Stomach (tissue), 4 donors: Measurements from ENCODE around the gene WSCD1.

ENCODE experiments used
- CTCF ChIP-seq, 7 experiments: fragments of 450-650 bp in 4 of 7; fragments of 200-600 bp in 3 of 7; sonication (generic) in 3 of 7; IDR thresholded peaks; one replicate each; pipeline ENCODE4 v1.5.1; 2016 to 2019; ENCODE audit warnings: antibody characterized with exemption in 7 of 7, control low read depth in 2 of 7, mild to moderate bottlenecking in 1 of 7
- POLR2A ChIP-seq, 4 donors: fragments of 450-650 bp; IDR thresholded peaks; one replicate each; pipeline ENCODE4 v1.6.1; 2016; ENCODE audit warnings: antibody characterized with exemption in 4 of 4, control low read depth in 2 of 4, mild to moderate bottlenecking in 1 of 4, moderate library complexity in 1 of 4
- POLR2AphosphoS5 ChIP-seq, 3 donors: sonication (generic); formaldehyde crosslinking; IDR thresholded peaks; one replicate each; pipeline ENCODE4 v1.6.1; 2016; ENCODE audit warnings: antibody characterized with exemption in 3 of 3

- TF ChIP-seq POLR2A (IDR thresholded peaks at IDR 0.05) (no peak), POLR2AphosphoS5 (IDR thresholded peaks at IDR 0.05) (no peak), CTCF (IDR thresholded peaks at IDR 0.05) (no peak)
Measured at GRCh38 chr17:6072611-6073010, 2.4 kb downstream of the WSCD1 start.
